GM18517 (cell line): ENCODE results near the gene NEU1.
"Not testable (repeated sequence)": the region's sequence is repeated elsewhere in the genome, so short reads cannot be mapped to it uniquely, and the experiment has no call there.

ENCODE experiments used
- ATAC-seq: cut with Tn5 transposase; IDR thresholded peaks from one replicate; pipeline ENCODE4 v1.9.1; 2021; ENCODE audit warnings: mild to moderate bottlenecking, moderate library complexity; ENCODE audit not compliant: unreplicated experiment

The NEU1 gene

DNA sequence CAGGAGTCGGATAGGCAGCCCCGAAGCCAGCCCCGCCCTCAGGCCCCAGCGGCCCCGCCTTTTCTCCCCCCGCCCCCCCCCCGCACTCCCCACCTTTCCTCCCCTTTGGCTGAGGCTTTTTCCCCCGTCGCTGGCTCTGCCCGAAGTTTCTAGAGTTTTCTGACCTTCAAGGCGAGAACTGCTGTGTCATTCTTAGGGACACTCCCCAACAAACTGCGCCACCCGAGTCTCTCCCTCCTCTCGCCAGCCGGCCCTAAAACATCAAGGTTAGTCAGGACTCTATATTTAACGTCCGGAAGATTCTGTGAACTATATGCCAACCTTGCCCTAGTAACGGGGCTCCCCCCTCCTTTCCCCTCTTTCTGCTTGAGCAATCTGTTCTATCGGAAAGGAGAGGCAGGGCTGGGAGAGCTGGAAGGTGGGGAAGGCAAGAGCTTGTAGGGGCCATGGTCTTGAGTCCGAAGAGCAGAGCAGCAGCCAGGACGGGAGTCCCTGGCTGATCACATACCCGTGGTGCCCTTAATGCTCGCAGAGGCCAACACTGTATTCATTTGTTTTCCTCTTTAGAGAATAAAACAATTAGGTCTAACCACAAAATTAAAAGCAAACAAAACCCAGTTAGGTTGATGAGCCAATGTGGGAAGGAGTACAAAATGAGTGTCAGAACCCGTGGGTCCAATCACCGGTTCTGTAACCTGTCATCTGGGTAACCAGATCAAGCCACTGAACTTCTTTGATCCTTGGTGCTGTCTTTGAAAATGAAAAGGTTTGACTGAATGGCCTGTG is 40.4 kb downstream of the NEU1 start:
- no peak for ATAC-seq

DNA sequence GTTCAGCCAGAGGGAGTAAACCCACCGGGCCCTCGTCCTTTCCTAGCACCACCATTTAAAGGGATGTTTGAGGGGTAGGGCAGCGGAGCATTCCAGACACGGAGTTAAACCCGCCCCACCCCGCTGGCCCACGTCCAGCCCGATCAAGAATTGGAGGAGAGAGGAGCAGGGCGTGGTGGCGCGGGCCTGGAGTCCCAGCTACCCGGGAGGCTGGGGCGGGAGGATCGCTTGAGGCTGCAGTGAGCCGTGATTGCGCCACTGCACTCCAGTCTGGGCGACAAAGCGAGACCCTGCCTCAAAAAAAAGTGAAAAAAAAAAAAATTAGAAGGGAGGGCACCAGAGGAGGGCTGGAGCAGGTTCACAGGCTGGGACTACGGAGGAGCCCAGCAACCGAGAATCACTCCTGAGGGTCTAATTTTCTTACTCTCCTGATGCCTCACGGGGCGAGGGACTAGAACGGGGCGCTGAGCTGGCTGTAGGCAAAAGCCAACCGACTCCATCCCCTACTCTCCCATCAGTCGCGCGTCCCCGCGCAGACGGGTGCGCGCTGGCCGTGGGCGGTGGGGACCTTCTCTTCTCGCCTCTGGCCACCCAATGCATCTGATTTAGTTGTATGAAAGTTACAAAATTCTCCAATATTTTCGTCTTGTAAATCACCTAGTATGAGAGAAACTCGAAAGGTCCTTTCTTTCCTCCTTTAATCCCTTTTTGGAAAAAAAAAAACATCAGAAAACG is 41.2 kb downstream of the NEU1 start:
- no peak for ATAC-seq

DNA sequence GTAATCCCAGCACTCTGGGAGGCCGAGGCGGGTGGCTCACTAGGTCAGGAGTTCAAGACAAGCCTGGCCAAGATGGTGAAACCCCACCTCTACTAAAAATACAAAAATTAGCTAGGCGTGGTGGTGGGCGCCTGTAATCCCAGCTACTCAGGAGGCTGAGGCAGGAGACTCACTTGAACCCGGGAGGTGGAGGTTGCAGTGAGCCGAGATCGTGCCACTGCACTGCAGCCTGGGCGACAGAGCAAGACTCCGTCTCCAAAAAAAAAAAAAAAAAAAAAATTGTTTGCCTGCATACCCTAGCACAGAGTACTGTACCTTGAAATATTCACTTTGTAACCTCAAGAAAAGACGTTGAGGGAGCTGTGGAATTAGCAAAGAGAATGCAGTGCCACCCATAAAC is 42.2 kb downstream of the NEU1 start:
- ATAC-seq, result not testable (repeated sequence)

DNA sequence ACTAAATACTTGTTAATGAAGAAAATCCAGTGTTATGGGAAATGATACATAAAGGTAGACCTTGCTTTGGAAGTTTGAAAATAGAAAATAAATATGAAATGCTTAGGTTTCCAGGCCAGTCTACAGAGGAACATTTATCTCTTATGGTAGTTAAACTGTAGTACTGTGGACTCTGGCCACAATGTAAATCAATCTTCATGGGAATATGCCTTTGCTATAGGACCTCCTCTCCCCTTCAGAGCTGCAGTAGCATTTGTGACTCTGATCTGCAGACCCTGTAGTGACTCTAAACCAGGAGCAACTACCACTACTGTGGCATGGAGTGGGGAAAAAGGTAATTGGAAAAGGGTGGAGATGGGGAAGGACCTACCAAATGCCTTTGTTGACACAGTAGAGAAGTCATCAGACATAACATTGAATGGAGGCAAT is 42.7 kb downstream of the NEU1 start:
- ATAC-seq, result no peak

DNA sequence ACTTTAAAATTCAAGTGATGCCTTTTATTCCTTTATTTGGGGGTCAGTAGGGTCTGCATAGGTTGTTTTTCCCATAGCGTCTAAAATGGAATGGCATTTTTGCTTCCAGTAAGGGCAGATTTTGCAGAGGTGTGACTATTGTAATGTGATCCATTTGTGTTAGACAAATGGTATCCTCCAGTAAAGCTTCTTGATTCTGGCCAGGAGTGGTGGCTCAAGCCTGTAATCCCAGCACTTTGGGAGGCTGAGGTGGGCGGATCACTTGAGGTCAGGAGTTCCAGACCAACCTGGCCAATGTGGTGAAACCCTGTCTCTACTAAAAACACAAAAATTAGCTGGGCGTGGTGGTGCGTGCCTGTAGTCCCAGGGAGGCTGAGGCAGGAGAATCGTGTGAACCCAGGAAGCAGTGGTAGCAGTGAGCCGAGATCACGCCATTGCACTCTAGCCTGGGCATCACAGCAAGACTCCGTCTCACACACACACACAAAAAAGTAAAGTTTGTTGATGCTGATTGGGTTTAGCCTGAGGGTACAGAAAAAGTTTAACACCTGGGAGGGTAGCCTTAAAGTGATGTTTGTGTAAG is 44.6 kb downstream of the NEU1 start:
- not testable (repeated sequence) for ATAC-seq

DNA sequence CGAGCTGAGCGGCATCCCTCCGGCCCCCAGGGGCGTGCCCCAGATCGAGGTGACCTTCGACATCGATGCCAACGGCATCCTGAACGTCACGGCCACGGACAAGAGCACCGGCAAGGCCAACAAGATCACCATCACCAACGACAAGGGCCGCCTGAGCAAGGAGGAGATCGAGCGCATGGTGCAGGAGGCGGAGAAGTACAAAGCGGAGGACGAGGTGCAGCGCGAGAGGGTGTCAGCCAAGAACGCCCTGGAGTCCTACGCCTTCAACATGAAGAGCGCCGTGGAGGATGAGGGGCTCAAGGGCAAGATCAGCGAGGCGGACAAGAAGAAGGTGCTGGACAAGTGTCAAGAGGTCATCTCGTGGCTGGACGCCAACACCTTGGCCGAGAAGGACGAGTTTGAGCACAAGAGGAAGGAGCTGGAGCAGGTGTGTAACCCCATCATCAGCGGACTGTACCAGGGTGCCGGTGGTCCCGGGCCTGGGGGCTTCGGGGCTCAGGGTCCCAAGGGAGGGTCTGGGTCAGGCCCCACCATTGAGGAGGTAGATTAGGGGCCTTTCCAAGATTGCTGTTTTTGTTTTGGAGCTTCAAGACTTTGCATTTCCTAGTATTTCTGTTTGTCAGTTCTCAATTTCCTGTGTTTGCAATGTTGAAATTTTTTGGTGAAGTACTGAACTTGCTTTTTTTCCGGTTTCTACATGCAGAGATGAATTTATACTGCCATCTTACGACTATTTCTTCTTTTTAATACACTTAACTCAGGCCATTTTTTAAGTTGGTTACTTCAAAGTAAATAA is 45.3 kb downstream of the NEU1 start:
- ATAC-seq, result not testable (repeated sequence)

DNA sequence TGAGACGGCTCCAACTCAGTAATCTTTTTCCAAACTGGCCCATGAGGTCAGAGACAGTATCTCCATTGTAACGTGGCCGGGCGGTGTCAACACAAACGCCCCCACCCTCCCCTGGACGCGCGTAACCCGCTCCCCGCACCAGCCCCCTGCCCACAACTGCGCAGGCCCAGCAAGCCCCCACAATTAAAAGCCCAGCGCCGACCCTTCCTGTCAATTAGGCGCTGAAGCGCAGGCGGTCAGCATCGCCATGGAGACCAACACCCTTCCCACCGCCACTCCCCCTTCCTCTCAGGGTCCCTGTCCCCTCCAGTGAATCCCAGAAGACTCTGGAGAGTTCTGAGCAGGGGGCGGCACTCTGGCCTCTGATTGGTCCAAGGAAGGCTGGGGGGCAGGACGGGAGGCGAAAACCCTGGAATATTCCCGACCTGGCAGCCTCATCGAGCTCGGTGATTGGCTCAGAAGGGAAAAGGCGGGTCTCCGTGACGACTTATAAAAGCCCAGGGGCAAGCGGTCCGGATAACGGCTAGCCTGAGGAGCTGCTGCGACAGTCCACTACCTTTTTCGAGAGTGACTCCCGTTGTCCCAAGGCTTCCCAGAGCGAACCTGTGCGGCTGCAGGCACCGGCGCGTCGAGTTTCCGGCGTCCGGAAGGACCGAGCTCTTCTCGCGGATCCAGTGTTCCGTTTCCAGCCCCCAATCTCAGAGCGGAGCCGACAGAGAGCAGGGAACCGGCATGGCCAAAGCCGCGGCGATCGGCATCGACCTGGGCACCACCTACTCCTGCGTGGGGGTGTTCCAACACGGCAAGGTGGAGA is 47.4 kb downstream of the NEU1 start, which contains the start of the genes HSPA1A and HSPA1L:
HSPA1A (plus strand) TSS at position 519 of the 814 bp plus-strand sequence; CDS start at position 733, 214 bp downstream.
HSPA1L (minus strand) TSS at position 259 of the 814 bp plus-strand sequence. CDS start 3,311 bp downstream, outside the sequence.
- no peak for ATAC-seq

DNA sequence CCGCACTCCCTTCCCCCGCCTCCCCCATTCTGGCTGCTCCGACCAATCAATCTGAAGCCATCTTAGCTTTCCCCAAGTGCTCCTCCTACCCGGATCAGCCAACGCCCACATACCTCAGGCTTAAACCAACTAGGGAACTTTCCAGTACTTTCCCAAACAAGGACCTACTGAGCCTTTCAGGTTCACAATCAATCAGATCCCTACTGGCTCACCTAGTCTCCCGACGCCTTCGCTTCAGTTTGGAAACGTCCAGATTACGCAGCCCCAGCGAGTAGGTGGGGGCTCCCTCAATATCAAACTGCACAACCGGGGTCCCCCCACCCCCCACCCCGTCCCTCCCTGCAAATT is 48.0 kb downstream of the NEU1 start:
- ATAC-seq, result no peak

DNA sequence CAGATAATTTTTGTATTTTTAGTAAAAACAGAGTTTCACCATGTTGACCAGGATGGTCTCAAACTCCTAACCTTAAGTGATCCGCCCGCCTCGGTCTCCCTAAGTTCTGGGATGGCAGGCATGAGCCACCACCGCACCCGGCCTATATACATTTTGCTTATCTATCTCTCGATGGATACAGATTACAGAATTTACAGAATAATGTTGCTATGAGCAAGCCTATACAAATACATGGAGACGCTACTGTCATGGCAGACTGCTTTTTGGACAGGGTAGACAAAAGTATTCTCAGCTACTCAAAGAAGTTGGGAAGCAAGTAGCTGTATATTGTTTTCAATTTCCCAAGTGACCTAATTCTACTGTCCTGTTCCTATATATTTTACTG is 49.2 kb downstream of the NEU1 start:
- no peak for ATAC-seq

DNA sequence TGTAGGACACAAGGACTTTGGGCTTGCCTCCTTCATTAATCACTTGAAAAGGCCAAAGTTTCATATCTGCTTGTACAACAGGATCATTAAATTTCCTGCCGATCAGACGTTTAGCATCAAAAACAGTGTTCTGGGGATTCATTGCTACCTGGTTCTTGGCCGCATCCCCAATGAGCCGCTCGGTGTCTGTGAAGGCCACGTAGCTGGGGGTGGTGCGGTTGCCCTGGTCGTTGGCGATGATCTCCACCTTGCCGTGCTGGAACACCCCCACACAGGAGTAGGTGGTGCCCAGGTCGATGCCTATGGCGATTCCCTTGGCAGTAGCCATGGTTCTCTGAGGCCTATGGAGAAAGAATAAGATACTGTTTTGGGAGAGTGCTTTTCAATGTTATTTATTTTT is 51.0 kb downstream of the NEU1 start:
- no peak for ATAC-seq

DNA sequence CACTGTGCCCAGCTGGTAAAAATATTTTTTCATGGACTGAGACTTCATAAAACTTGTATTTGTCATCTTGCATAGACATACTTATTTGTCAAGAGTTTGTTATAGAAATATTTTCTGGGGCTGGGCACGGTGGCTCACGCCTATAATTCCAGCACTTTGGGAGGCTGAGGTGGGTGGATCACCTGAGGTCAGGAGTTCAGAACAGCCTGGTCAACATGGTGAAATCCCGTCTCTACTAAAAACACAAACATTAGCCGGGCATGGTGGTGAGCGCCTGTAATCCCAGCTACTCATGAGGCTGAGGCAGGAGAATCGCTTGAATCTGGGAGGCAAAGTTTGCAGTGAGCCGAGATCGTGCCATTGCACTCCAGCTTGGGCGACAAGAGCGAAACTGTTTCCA is 54.0 kb downstream of the NEU1 start:
- ATAC-seq, result not testable (repeated sequence)
